GM20431 (cell line): ENCODE results near the gene CGREF1.
"Not testable (repeated sequence)": the region's sequence is repeated elsewhere in the genome, so short reads cannot be mapped to it uniquely, and the experiment has no call there.

Source experiments
- in situ Hi-C: fragments of 300-500 bp; cut with MseI, MboI; formaldehyde crosslinking; loops from one replicate; pipeline ENCODE4 v1.15.0; 2020; ENCODE audit warnings: low sequenced_read_pairs; ENCODE audit not compliant: unreplicated experiment

The CGREF1 gene

GRCh38 chr2:27138111-27138510, 19.2 kb upstream of the CGREF1 start:
- in situ Hi-C loops, result no loop called here

DNA sequence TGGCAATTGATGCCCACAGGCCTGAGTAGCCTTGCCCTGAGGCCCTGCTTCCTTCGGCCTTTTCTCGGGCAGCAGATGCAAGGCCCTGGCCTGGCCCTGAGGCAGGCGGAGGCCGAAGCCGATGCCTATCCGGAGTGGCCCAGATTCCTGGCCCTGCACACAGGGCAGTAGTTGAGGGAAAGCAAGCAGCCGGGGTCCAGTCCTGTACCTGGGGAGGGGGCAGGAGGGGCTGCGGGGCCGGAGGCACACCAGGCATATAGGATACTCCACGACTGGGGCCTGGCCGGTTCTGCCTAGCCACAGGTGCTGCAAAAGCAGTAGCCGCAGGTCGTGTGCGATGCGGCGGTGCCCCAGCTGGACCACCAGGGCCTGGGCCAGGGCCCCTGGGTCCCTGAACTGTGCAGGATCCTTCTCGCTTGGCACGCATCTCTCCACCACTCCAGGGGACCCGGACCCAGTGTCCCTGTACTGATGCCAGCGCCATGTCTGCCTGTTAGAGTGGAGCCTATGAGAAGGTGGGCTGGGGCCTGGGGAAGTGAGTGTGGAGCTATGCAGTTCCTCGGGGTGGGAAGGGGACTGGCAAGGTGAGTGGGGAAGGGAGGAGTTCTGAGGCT, 18.5 kb upstream of the CGREF1 start:
- in situ Hi-C loops, result no loop called here

GRCh38 chr2:27136751-27137150, 17.8 kb upstream of the CGREF1 start:
- in situ Hi-C loops, result no loop called here

DNA sequence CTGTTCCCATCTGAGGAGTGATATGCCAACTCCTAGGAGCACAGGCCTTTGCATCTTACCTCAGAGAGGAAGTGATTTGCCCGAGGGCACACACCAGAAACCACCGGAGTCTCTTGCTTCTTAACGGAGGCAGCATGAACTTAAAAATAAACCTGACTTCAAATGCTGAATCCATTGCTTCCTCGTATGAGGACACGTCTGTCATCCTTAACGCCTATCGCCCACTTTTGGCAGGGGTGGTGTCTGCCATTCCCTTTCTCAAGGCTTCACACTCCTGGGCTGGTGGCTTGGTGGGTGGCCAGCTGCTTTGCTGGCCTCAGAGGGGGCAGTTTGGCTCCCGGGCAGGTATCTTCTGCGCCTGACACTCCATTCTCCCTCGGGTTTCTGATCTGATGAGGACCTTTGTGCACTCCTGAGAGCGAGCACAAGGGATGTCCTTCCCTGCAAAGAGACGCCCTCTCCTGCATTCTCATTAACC, 16.6 kb upstream of the CGREF1 start:
- in situ Hi-C loops, result no loop called here

GRCh38 chr2:27134781-27135477, 16.0 kb upstream of the CGREF1 start:
- in situ Hi-C loops, result no loop called here

DNA sequence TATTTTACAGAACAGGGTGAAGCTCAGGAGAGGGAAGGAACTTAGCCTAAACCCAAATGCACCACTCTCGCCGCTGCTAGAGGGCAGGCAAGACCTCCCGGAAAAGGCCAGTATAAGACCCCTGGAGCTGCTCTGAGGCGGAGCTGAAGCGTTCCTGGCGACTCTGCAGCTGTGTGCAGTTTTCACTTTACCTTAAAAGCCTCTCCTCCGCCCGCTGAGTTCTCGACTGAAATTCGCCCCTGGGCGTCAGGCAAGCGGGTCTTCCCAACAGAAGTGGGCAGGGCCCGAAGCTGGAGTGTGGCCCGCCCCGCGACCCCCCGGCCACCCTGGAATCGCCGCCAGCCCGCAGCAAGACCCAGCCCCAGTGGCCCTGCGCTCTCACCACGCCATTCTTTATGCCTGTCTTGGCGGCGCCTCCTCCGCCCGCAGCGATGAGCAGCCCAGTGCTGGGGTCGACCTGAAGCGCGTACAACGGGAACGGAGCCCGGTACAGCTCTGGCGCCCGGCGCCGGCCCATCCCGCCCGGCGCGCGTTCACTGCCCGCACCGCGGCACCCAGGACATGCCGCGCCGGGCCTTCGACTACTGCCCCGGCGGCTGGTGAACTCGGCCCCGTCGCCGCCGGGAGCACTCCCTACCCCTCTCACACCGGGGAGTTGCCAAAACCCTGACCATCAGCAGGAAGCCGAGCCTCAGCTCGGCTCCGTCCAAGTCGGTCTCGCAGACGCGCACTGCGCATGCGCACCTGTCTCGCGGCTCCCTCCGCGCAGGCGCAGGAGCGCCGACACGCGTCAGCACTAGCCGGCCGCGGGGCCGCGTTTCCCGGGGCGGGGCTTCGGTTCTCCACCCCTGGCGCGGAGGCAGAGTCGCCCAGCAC, 15.2 kb upstream of the CGREF1 start, which contains the start of gene PREB:
Gene PREB, minus strand, starts transcription at position 732 of the 876 bp plus-strand sequence. Its CDS starts 215 bp downstream, at position 517.
- in situ Hi-C loops, result no loop called here

DNA sequence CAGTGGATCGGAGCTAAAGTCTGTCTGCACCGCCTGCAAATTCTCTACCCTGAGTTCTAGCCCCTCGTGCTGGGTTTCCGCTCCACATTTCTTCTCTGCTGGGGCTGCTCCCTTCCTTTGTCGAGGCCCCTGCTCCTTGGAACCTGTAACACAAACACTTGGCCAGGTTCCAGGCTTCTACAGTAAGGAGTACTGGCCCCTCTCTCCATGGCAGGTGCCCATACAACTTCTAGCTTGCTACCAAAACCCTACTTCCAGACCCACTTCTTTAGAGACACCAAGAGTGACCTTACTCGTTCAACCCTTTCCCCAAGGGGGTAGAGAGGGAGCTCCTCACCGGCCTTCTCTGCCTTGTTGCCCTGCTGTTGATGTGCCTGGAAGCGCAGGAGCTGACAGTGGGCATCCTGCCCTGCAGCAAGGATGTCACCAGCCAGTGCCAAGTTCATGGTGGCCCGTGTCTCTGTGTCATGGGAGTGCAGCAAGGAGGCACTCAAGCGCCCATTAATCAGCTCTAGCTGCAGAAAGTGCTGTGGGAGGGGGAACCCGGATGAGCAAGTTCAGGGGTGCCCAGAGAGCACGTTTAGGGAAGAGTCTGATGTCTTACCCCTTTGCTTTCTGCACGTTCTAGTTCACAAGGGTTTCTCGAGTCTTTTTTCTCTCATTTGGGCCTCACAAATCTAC, 14.4 kb upstream of the CGREF1 start:
- in situ Hi-C loops, result no loop called here

GRCh38 chr2:27131429-27131828, 12.5 kb upstream of the CGREF1 start:
- in situ Hi-C loops, result no loop called here

DNA sequence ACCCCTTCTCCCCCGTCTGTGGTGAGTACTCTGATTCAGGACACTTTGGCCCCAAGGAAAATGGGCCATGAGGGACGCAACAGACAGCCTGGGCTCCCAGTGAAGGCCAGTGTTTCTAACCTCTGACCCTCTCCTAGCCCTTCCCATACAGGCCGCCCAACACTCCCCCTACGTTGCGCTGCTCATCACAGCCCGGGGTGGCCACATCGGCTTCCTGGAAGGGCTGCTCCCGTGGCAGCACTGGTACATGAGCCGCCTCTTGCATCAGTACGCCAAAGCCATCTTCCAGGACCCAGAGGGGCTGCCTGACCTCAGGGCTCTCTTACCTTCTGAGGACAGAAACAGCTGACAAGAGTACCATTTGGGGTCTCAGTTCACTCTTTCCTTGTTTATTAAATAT, 11.5 kb upstream of the CGREF1 start:
- in situ Hi-C loops, result no loop called here

DNA sequence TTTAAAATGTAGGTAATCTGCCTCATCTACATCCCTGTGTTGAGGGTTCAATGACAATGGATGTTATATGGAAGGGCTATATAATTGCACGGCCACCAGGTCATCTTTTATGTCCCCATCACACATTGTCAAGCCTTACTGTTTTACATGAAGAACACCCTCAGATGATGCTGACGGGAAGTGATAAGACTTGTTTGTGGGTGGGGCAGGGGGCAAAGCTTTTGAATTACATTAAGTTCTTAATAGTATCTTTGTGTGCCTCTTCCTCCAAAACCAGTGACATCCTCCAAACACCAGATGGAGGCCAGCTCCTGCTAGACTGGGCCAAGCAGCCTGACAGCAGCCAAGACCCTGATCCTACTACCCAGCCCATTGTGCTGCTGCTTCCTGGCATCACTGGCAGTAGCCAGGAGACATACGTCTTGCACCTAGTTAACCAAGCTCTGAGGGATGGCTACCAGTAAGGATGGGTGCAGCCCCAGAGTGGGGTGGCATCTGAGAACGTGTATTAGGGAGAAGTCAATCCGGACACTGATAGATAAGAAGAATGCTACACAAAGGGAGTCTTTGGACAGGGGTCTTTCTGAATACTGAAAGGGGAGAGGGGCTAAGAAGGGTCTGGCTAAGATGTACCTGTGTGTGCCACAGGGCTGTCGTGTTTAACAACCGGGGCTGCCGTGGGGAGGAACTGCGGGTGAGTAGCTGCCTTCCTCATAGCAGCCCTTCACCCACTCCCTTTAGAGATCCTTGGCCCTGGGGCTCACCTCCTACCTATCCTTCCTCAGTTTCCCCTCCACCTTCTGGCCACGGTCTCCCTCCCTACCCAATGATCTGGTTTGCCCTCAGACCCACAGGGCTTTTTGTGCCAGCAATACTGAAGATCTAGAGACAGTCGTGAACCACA, 10.0 kb upstream of the CGREF1 start:
- in situ Hi-C loops, result no loop called here

- in situ Hi-C loops, result no loop called here
Measured at GRCh38 chr2:27127883-27128667, 9.1 kb upstream of the CGREF1 start.

- in situ Hi-C loops, result no loop called here
Measured at GRCh38 chr2:27126252-27126710, 7.4 kb upstream of the CGREF1 start.

DNA sequence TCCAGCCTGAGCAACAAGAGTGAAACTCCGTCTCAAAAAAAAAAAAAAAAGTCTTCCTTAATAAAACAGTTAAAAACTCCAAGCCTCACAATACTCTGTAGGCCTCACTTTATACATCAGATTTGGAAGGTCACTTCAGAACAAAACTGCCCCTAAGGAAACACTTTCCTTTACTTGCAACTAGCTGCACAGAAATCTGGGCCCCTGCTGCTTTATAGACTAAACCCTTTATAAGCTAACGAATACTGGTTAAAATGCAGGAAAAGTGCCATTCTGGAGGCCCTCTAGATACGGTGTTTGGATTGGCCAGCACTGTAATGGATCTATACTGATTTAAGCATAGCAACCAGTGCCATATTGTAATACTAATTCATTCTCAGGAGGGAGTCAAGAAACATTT, 6.2 kb upstream of the CGREF1 start:
- in situ Hi-C loops, result no loop called here

GRCh38 chr2:27123302-27124150, 4.6 kb upstream of the CGREF1 start, which contains the start of gene ABHD1:
Gene ABHD1, plus strand, starts transcription at chr2:27123815. Its CDS starts 134 bp downstream, at chr2:27123949.
- in situ Hi-C loops, result no loop called here

GRCh38 chr2:27122791-27123190, 3.9 kb upstream of the CGREF1 start:
- in situ Hi-C loops, result no loop called here

DNA sequence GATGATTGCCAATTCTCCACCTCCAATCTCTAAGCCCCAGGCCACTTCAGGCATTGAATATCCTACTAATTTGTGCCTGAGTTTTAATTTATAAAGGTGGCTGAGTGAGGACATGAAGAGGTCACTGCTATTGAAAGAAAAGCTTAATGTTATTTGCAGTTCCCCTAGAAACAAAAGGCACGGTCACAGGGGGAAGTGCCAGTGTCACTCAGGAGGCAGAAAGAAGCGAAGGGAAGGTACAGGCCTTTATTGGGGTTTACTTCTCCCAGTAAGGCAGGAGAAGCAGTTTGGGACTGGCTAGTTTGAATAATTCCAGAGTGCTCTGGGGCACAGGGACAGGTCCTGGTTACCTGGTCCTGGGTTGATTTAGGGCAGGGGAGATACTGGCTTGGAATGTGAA, 3.0 kb upstream of the CGREF1 start:
- in situ Hi-C loops, result no loop called here

DNA sequence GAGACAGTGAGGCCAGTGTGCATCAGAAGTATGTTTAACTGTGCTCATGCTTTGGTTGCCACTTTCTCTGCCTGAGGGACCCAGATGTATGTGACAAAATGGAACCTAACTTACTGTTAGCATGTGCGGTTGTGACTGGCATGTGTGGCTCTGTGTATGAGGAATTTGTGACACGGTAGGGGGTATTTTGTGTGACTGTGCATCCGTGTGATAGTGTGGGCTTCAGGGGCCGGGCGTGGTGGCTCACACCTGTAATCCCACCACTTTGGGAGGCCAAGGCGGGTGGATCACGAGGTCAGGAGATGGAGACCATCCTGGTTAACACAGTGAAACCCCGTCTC, 372 bp upstream of the CGREF1 start:
- in situ Hi-C loops, result not testable (repeated sequence)
